Smooth muscle cell of trachea (primary cell): ENCODE data around the gene DRC3. TPM values are rescaled to one million over a fixed set of nuclear protein-coding genes. Genes with fewer than 3 reads are reported as not detected.

ENCODE experiments used
- total RNA-seq: library from RNA; depleted of rRNA; stranded (reverse); fragments of >200 nt; gene quantifications from 2 replicates; pipeline ENCODE4 v1.2.1, GENCODE V29; 2014

DRC3 gene, protein sequence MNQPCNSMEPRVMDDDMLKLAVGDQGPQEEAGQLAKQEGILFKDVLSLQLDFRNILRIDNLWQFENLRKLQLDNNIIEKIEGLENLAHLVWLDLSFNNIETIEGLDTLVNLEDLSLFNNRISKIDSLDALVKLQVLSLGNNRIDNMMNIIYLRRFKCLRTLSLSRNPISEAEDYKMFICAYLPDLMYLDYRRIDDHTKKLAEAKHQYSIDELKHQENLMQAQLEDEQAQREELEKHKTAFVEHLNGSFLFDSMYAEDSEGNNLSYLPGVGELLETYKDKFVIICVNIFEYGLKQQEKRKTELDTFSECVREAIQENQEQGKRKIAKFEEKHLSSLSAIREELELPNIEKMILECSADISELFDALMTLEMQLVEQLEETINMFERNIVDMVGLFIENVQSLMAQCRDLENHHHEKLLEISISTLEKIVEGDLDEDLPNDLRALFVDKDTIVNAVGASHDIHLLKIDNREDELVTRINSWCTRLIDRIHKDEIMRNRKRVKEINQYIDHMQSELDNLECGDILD
- 0.83 and 1.2 TPM in 2 replicates for total RNA-seq

GRCh38 chr17:17972126-17972951, at the start of gene DRC3, which contains the start of gene TOM1L2:
Gene DRC3, plus strand, starts transcription at chr17:17972862. Its CDS starts 4,737 bp downstream, at chr17:17977599.
Gene TOM1L2, minus strand, starts transcription at chr17:17972400. Its CDS starts 87 bp downstream, at chr17:17972313.

GRCh38 chr17:18038861-18039534, 66.3 kb downstream of the DRC3 start, which contains the start of the genes ATPAF2 and GID4:
Gene ATPAF2, minus strand, starts transcription at chr17:18039168. Its CDS starts 155 bp downstream, at chr17:18039013.
Gene GID4, plus strand, starts transcription at chr17:18039408. Its CDS starts 57 bp downstream, at chr17:18039465.

Other genes starting within 250 kb of the DRC3 start
- 150 and 241 TPM in 2 replicates for gene SREBF1, start 135.9 kb upstream of the DRC3 start, total RNA-seq
- 30.4 and 44.7 TPM in 2 replicates for gene TOM1L2, start 462 bp upstream of the DRC3 start, total RNA-seq
- gene ATPAF2, start 66.3 kb downstream of the DRC3 start, total RNA-seq = 15.1 and 18.0 TPM in 2 replicates
- 7.1 and 12.6 TPM in 2 replicates for gene GID4, start 66.5 kb downstream of the DRC3 start, total RNA-seq
- 43.3 and 47.6 TPM in 2 replicates for gene DRG2, start 115.1 kb downstream of the DRC3 start, total RNA-seq
- 2.2 and 3.6 TPM in 2 replicates for gene MYO15A, start 135.9 kb downstream of the DRC3 start, total RNA-seq
- gene ALKBH5, start 211.0 kb downstream of the DRC3 start, total RNA-seq = 95.6 and 148 TPM in 2 replicates